Measurements from ENCODE around the gene AP1G2.

DNA sequence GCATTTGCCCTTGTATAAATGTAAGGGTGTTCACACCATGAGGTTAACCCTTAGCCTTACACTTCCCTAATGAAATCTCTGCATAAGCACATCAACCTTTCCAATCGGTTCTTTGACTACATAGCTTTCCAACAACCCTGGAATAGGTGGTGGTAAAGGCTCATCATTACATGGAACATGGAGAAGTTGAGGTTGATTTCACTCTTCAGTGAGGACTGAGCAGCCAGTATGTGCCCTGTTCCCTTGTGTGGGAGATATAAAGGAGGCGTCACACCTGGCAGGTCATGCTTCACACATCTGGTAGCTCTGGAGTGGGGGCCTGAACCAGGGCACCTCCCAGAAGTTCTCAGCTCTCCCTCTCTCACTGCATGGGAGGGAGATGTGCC is 32.7 kb upstream of the AP1G2 start:
- TF ChIP-seq CTCF (IDR thresholded peaks at IDR 0.05; ENCODE audit: poor library complexity, severe bottlenecking) (no peak), POLR2AphosphoS5 (IDR thresholded peaks at IDR 0.05) (no peak), MXI1 (conservative IDR thresholded peaks at IDR 0.05; ENCODE audit: poor library complexity, severe bottlenecking) (no peak), EZH2 (IDR thresholded peaks at IDR 0.05; ENCODE audit: borderline replicate concordance, insufficient read depth, low read length, poor library complexity, severe bottlenecking) (no peak), EP300 (conservative IDR thresholded peaks at IDR 0.05; ENCODE audit: poor library complexity, severe bottlenecking) (no peak), RAD21 (conservative IDR thresholded peaks at IDR 0.05) (no peak), SMC3 (conservative IDR thresholded peaks at IDR 0.05; ENCODE audit: poor library complexity) (no peak)
- TF ChIP-seq, protein P1, sequence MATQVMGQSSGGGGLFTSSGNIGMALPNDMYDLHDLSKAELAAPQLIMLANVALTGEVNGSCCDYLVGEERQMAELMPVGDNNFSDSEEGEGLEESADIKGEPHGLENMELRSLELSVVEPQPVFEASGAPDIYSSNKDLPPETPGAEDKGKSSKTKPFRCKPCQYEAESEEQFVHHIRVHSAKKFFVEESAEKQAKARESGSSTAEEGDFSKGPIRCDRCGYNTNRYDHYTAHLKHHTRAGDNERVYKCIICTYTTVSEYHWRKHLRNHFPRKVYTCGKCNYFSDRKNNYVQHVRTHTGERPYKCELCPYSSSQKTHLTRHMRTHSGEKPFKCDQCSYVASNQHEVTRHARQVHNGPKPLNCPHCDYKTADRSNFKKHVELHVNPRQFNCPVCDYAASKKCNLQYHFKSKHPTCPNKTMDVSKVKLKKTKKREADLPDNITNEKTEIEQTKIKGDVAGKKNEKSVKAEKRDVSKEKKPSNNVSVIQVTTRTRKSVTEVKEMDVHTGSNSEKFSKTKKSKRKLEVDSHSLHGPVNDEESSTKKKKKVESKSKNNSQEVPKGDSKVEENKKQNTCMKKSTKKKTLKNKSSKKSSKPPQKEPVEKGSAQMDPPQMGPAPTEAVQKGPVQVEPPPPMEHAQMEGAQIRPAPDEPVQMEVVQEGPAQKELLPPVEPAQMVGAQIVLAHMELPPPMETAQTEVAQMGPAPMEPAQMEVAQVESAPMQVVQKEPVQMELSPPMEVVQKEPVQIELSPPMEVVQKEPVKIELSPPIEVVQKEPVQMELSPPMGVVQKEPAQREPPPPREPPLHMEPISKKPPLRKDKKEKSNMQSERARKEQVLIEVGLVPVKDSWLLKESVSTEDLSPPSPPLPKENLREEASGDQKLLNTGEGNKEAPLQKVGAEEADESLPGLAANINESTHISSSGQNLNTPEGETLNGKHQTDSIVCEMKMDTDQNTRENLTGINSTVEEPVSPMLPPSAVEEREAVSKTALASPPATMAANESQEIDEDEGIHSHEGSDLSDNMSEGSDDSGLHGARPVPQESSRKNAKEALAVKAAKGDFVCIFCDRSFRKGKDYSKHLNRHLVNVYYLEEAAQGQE (IDR thresholded peaks at IDR 0.05; ENCODE audit: borderline replicate concordance), result no peak
